Esophagus muscularis mucosa (tissue), 4 donors: ENCODE data around the gene PTPRJ. TPM values are rescaled to one million over a fixed set of nuclear protein-coding genes. Genes with fewer than 3 reads are reported as not detected.
A peak's percentile ranks its signal among the peaks of the same experiment; 100 is the strongest.

ENCODE experiments used
- DNase-seq: peaks from one replicate; pipeline ENCODE4 v3.0.0-alpha.2; 2017; ENCODE audit errors: extremely low spot score
- H3K27ac ChIP-seq, 4 donors: fragments of 200-600 bp; sonication (generic); replicated peaks in 1 of 4; 1 replicate in 3 of 4; 2 replicates in 1 of 4; pipeline ENCODE4 v1.5.1; 2016 to 2019; ENCODE audit warnings: mild to moderate bottlenecking in 1 of 4
- H3K27me3 ChIP-seq, 4 donors: fragments of 200-600 bp; sonication (generic); one replicate each; pipeline versions ENCODE4 v1.5.1 to v1.6.0; 2016 to 2019
- H3K36me3 ChIP-seq, 4 donors: fragments of 200-600 bp; sonication (generic); one replicate each; pipeline ENCODE4 v1.5.1; 2016 to 2019
- H3K4me1 ChIP-seq, 4 donors: fragments of 200-600 bp; sonication (generic); one replicate each; pipeline ENCODE4 v1.5.1; 2016 to 2019
- H3K4me3 ChIP-seq, 4 donors: fragments of 200-600 bp; sonication (generic); 1 replicate in 2 of 4; 2 replicates in 2 of 4; pipeline ENCODE4 v1.5.1; 2016 to 2019; ENCODE audit warnings: mild to moderate bottlenecking in 4 of 4, moderate library complexity in 1 of 4
- H3K9me3 ChIP-seq, 4 donors: fragments of 200-600 bp; sonication (generic); 1 replicate in 3 of 4; 2 replicates in 1 of 4; pipeline ENCODE4 v1.5.1; 2016 to 2019
- EP300 ChIP-seq: sonication (generic); formaldehyde crosslinking; IDR thresholded peaks from one replicate; pipeline ENCODE4 v1.6.1; 2017; ENCODE audit warnings: antibody characterized with exemption
- POLR2A ChIP-seq: fragments of 450-650 bp; IDR thresholded peaks from one replicate; pipeline ENCODE4 v1.6.1; 2017; ENCODE audit warnings: antibody characterized with exemption, moderate library complexity, mild to moderate bottlenecking, low read depth
- POLR2AphosphoS5 ChIP-seq, 2 donors: sonication (generic); formaldehyde crosslinking; IDR thresholded peaks; one replicate each; pipeline ENCODE4 v1.6.1; 2017; ENCODE audit warnings: antibody characterized with exemption in 2 of 2
- WGBS: methylation state at CpG from one replicate; pipeline ENCODE4 v1.1.5; 2018; 5-methylcytosine and 5-hydroxymethylcytosine counted together
- intact Hi-C: fragments of 100-400 bp; cut with DNase I; formaldehyde crosslinking; loops from one replicate; pipeline ENCODE4 v1.15.1; 2023
- total RNA-seq, 4 donors: library from RNA; depleted of rRNA; stranded (reverse); fragments of >200 nt; gene quantifications; one replicate each; pipeline versions ENCODE4 v1.1.0 to v1.2.1, GENCODE V29; 2016
- TF ChIP-seq, protein P1 (sequence below), 3 experiments: fragments of 200-600 bp in 2 of 3; fragments of 450-650 bp in 1 of 3; sonication (generic) in 2 of 3; IDR thresholded peaks; one replicate each; pipeline ENCODE4 v1.5.1; 2017 to 2019; ENCODE audit warnings: antibody characterized with exemption in 3 of 3, mild to moderate bottlenecking in 2 of 3, moderate library complexity in 1 of 3

The PTPRJ gene
- total RNA-seq, 4 donors from 2014 or later: 8.3 to 14.1 (median 10.5) TPM

DNA sequence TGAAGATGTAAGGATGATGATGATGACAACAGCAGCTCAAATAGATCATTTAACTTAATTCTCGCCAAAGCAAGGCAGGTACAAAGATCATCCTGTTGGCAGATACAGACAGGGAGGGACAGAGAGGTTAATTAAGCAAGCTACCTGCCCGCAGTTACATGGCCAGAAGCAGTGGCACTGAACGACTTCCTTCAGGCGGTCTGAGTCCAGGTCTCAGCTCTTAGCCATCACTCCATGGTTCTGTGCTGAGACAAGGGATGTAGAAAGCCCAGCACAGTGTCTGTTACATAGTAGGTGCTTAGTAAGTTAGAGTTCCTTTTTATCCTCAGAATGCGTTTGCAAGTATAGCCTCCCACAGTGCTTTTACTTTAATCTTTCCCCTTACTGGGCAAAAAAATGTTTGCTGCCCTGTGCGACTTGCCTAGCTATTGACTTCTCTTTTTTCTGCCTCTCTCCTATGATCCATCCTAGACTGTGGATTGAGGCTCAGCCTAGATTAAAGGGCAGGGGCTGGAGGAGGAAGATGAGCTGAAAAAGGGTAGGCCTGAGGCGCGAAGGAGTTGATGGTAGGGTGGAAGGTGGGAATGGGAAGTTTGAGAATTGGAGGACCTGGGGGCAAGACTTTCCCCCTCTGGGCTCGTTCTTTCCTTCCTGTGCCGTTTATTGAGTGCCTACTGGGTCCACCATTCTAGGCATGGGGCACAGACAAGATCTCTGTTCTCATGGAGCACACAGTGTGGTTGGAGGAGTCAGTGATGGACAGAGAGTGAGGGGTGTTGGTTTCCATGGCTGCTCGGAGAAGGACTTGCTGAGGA, 128.1 kb downstream of the PTPRJ start:
- TF ChIP-seq EP300 (no peak), POLR2A (no peak), POLR2AphosphoS5 (IDR thresholded peaks at IDR 0.05) (no peak)
- TF ChIP-seq, protein P1, sequence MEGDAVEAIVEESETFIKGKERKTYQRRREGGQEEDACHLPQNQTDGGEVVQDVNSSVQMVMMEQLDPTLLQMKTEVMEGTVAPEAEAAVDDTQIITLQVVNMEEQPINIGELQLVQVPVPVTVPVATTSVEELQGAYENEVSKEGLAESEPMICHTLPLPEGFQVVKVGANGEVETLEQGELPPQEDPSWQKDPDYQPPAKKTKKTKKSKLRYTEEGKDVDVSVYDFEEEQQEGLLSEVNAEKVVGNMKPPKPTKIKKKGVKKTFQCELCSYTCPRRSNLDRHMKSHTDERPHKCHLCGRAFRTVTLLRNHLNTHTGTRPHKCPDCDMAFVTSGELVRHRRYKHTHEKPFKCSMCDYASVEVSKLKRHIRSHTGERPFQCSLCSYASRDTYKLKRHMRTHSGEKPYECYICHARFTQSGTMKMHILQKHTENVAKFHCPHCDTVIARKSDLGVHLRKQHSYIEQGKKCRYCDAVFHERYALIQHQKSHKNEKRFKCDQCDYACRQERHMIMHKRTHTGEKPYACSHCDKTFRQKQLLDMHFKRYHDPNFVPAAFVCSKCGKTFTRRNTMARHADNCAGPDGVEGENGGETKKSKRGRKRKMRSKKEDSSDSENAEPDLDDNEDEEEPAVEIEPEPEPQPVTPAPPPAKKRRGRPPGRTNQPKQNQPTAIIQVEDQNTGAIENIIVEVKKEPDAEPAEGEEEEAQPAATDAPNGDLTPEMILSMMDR (IDR thresholded peaks at IDR 0.05): no peak

DNA sequence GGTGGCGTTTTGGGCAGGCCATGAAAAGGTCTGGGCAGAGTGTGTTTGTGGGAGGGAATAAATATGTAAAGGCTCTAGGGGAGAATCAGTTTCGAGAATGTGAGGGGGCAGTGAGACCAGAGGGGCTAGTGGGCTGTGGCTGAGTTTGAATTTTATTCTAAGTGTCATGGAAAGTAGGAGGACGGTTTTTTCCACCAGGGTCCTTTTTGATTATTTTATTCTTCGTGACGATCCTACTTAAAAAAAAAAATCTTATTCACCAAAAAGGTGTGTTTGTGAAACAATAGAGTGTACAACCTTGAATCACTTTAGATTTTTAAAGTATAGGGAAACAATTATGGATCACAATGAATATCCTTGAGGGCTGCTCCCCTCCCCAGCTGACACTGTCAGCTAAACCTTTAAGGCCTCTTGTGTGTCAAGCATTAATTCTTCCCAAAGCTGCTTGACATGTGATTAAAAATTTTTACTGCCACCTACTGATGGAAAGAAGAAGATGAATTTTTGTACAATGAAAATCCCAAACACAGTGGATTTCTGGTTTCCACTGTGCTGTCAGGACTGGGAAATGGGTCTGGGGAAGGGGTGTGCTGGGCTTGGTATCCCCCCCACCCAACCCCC, 128.8 kb downstream of the PTPRJ start:
- intact Hi-C loops: loop anchor here (2.0 to 5.0 kb wide), 2 partner anchors 42 to 174 kb away; no protein-coding TSS in a partner anchor
- TF ChIP-seq, protein P1 (IDR thresholded peaks at IDR 0.05): peak in 2 of 3 experiments; percentile 31 to 42
- no peak for TF ChIP-seq POLR2AphosphoS5 (IDR thresholded peaks at IDR 0.05)
- DNase-seq: peak; percentile 24
- H3K9me3 ChIP-seq: no peaks in the 10 kb centered on the region
- H3K36me3 ChIP-seq: no peaks in the 10 kb centered on the region
- H3K27me3 ChIP-seq: no peaks in the 10 kb centered on the region
- H3K4me1 ChIP-seq: peaks cover 11 to 30% (median 15%) of the 10 kb centered on the region in 4 donors
- WGBS: 83% methylated on average over 5 of the region's 5 CpGs
- H3K27ac ChIP-seq: peak overlapping the region in 2 of 4 donors; percentile 4 to 39
- peak overlapping the region in 3 of 4 donors; percentile 15 to 48 (median 33) for H3K4me3 ChIP-seq

More for the DNA sequence above, 128.1 kb downstream of the PTPRJ start:
- H3K4me3 ChIP-seq: no peak overlapping the region
- H3K27me3 ChIP-seq: no peaks in the 10 kb centered on the region
- WGBS: 82% methylated on average over 11 of the region's 11 CpGs
- no peaks in the 10 kb centered on the region for H3K36me3 ChIP-seq
- peak; percentile 90 for DNase-seq
- H3K9me3 ChIP-seq: no peaks in the 10 kb centered on the region
- peaks cover 11 to 30% (median 18%) of the 10 kb centered on the region in 4 donors for H3K4me1 ChIP-seq
- H3K27ac ChIP-seq: peak overlapping the region in 1 of 4 donors; percentile 4
- intact Hi-C loops: loop anchor here (2.0 to 5.0 kb wide), 2 partner anchors 41 to 174 kb away; no protein-coding TSS in a partner anchor

DNA sequence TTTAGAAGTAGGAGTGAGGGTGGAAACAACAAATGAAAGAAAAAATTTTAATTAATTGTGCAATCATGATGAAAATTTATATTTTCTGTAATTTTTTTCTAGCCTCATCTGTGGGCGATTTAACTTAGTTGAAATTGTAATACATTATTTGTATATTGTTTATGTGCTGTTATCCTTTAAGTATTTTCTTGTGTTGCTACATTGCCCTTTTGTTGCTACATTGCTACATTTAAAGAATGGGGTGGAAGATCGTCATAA, 130.1 kb downstream of the PTPRJ start:
- Histone ChIP-seq H3K27ac (no peak overlapping the region), H3K27me3 (no peaks in the 10 kb centered on the region), H3K4me3 (no peak overlapping the region), H3K4me1 (peaks cover 10 to 22% (median 12%) of the 10 kb centered on the region in 4 donors), H3K9me3 (peaks cover 0 to 13% (median 10%) of the 10 kb centered on the region in 4 donors), H3K36me3 (no peaks in the 10 kb centered on the region)
- 70% methylated on average over 2 of the region's 2 CpGs for WGBS
- intact Hi-C loops: no loop called here
- no peak for DNase-seq
- no peak for TF ChIP-seq POLR2AphosphoS5 (IDR thresholded peaks at IDR 0.05)

DNA sequence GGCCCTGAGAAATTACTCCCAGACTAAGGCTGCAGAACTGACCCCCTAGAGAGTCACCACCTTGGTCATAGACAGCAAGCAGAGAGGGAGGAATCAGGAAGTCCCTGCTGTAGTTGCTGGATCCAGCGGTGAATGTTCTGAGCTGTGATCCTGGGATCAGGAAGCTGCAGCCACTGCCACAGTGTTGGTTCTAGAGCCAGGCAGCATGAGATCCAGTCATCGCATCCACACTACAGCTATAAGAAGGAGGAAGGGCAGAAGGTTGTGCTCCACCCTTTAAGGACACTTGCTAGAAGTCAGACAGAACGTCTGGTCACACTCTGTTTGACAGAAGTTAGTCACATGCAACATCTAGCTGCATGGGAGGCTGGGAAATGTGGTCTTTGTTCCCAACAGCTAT, 131.5 kb downstream of the PTPRJ start:
- Histone ChIP-seq H3K27ac (no peak overlapping the region), H3K36me3 (no peaks in the 10 kb centered on the region), H3K4me1 (peaks cover 10 to 15% (median 12%) of the 10 kb centered on the region in 4 donors), H3K4me3 (no peak overlapping the region), H3K9me3 (peaks cover 0 to 15% (median 12%) of the 10 kb centered on the region in 4 donors), H3K27me3 (no peaks in the 10 kb centered on the region)
- no peak for TF ChIP-seq POLR2A
- TF ChIP-seq, protein P1 (IDR thresholded peaks at IDR 0.05): no peak
- TF ChIP-seq EP300: no peak
- TF ChIP-seq POLR2AphosphoS5 (IDR thresholded peaks at IDR 0.05): no peak
- WGBS: 67% methylated on average over 3 of the region's 3 CpGs
- intact Hi-C loops: loop anchor here (1.0 kb wide), 1 partner anchor 179 kb away; no protein-coding TSS in a partner anchor
- DNase-seq: peak; percentile 82

DNA sequence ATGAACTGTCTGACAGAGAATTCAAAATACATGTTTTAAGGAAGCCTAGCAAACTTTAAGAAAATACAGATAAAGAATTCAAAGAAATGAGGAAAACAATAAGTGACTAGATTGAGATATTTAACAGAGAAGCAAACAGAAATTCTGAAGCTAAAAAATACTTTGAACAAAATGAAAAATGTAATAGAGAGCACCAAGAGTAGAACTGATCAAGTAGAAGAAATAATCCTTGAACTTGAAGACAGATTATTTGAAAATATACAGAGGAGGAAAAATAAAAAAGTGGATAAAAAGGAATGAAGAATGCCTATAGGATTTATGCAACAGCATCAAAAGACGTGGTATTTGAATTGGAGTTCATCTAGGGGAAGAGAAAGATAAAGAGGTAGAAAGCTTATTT, 134.4 kb downstream of the PTPRJ start:
- Histone ChIP-seq H3K27ac (no peak overlapping the region), H3K36me3 (no peaks in the 10 kb centered on the region), H3K4me3 (no peak overlapping the region), H3K27me3 (no peaks in the 10 kb centered on the region), H3K9me3 (peaks cover 0 to 15% (median 12%) of the 10 kb centered on the region in 4 donors), H3K4me1 (peaks cover 5 to 7% (median 6%) of the 10 kb centered on the region in 4 donors)
- intact Hi-C loops: no loop called here
- no peak for TF ChIP-seq POLR2AphosphoS5 (IDR thresholded peaks at IDR 0.05)
- TF ChIP-seq EP300: no peak
- TF ChIP-seq, protein P1 (IDR thresholded peaks at IDR 0.05): no peak
- TF ChIP-seq POLR2A: no peak
- WGBS: 94% methylated on average over 1 of the region's 1 CpG
- DNase-seq: no peak
